GM18502 (cell line): ENCODE data around the gene SPSB3.

Experiments
- ATAC-seq: cut with Tn5 transposase; IDR thresholded peaks from one replicate; pipeline ENCODE4 v1.9.1; 2021; ENCODE audit warnings: mild to moderate bottlenecking; ENCODE audit not compliant: unreplicated experiment, poor library complexity

SPSB3 gene

DNA sequence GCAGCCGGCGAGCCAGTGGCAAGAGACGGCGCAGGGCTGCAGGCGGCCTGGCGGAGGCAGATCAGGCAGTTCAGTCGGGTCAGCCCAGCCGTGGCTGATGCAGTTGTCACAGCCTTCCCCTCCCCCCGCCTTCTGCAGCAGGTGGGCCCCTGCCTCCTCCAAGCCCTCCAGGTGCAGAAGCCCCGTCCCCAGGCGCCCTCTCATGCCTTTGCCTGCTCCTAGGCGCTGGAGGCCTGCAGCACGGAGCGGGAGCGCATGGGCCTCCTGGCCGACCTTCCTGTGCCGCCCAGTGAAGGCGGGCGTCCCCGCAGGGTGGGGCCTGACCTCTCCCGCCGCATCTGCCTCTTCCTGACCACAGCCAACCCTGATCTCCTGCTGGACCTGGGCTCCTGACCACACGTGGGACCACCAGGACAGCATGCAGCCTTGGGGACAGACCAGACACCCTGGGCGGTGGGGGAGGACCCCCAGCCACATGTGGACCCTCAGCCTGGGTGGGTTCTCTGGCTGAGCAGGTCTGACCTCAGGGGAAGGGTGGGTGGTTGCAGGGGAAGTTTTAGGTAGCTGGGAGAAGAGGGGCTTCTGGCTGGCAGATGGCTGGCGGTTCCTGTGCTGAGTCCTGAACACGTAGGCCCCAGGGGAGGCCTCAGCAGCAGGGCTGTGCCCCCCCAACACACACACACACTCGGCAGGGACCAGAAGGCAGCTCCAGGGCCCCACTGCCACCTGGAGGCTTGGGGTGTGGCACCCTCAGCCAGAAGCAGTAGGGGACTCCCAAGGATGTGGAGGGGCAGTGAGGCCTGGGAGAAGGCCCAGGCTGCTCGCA lies 6.3 kb downstream of the SPSB3 start:
- ATAC-seq = no peak

GRCh38 chr16:1775006-1775845 lies 7.1 kb downstream of the SPSB3 start:
- no peak for ATAC-seq

GRCh38 chr16:1774448-1774780 lies 8.0 kb downstream of the SPSB3 start:
- ATAC-seq = no peak

DNA sequence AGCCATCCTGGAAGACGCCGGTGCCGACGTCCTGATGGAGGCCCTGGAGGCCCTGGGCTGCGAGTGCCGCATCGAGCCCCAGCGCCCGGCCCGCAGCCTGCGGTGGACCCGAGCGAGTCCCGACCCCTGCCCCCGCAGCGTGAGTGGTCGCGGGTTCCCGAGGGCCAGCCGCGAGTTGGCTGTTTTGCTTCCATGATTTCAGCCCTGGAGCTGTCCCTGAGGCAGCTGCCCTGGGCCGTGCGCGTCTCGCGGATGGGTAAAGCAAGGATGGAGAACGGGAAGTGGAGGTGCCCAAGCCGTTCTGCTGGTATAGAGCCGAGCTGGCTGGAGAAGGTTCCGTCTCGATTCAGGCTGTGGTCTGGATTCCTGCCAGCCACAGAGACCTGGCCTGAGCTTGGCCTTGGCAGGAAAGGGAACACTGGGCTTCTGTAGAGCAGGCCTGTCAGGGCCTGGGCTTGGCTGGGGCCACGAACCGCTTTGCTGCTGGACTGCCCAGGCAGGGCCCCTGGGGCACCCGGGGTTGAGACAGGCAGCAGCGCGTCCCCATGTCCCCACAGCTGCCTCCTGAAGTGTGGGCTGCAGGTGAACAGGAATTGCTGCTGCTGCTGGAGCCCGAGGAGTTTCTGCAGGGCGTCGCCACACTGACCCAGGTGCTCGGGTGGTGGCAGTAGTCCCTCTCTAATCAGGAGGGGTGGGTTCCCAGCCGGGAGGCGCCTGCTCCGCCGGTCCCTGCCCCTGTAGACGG lies 8.5 kb downstream of the SPSB3 start:
- no peak for ATAC-seq

- peak; percentile 49 for ATAC-seq
Observed at GRCh38 chr16:1772908-1773702, 9.3 kb downstream of the SPSB3 start, which contains the start of gene MRPS34. Gene MRPS34, minus strand, starts transcription at chr16:1773134. Its CDS starts 15 bp downstream, at chr16:1773119.

DNA sequence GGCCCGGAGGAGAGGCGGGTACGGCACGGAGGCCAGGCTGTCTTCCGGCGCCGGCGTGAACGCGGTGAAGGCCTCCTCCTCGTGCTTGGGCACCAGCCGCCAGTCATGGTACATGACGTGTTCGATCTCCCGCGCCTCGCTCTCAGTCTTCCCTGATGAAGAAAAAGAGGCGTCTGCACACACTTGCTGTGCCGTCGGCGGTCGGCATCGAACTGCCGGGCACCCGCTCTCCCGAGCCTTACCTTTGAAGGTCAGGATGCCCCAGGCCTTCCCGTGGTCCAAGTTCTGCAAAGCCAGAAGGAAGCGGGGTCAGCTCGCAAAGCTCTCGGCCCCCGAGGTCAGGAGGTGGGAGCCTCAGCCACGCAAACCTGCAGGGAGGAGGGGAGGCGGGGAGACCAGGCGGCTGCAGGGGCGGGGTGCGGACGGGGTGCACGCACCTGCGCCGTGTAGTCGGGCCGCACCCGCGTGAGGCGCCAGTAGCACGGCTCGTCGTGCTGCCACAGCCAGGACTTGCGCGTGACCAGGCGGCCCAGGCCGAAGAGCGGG lies 9.9 kb downstream of the SPSB3 start, which contains the start of gene EME2:
Gene EME2 (plus strand): TSS at position 449 of the 546 bp plus-strand sequence. CDS start 418 bp downstream, outside the sequence.
- ATAC-seq = no peak

- ATAC-seq = no peak
Observed at GRCh38 chr16:1771864-1772361, 10.5 kb downstream of the SPSB3 start.

- ATAC-seq = no peak
Observed at GRCh38 chr16:1771188-1771863, 11.0 kb downstream of the SPSB3 start, which contains the start of gene NME3. Gene NME3, minus strand, starts transcription at chr16:1771543. Its CDS starts 9 bp downstream, at chr16:1771534.

DNA sequence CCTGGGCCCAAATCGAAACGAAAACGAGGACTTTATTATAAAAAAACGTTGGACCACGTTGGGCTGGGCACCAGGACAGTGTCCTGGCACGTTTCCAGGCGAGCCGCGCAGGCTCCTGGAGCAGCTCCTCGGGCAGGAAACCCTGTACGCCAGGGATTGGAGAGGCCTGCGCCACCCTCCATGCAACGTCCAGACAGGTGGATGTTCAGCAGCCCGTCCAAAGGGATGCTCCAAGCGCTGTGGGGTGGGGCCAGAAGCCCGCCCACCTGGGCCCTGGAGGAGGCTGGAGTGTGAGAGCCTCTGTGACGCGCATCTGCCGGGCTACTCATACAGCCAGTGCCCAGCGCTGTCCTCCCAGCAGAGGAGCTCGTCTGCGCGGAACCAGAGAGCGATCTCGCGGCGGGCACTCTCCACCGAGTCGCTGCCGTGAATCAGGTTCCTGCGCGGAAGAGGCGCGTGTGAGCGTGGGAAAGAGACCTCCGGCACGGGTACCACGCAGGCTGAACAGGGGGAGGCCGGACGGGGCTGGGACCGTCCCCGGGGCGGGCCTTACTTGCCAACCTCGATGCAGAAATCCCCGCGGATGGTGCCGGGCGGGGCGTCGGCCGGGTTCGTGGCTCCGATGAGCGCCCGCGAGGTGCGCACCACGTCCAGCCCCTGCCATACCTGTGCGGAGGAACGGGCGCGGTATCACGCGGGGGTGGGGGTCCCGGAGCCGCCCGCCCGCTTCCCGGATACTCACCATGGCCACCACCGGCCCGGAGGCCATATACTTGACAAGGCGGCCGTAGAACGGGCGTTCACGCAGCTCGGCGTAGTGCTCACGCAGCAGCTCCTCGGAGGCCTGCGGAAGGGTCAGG lies 11.8 kb downstream of the SPSB3 start:
- no peak for ATAC-seq

- ATAC-seq = no peak
Observed at GRCh38 chr16:1769402-1770300, 12.7 kb downstream of the SPSB3 start.

- ATAC-seq = no peak
Observed at GRCh38 chr16:1768767-1769401, 13.5 kb downstream of the SPSB3 start.

DNA sequence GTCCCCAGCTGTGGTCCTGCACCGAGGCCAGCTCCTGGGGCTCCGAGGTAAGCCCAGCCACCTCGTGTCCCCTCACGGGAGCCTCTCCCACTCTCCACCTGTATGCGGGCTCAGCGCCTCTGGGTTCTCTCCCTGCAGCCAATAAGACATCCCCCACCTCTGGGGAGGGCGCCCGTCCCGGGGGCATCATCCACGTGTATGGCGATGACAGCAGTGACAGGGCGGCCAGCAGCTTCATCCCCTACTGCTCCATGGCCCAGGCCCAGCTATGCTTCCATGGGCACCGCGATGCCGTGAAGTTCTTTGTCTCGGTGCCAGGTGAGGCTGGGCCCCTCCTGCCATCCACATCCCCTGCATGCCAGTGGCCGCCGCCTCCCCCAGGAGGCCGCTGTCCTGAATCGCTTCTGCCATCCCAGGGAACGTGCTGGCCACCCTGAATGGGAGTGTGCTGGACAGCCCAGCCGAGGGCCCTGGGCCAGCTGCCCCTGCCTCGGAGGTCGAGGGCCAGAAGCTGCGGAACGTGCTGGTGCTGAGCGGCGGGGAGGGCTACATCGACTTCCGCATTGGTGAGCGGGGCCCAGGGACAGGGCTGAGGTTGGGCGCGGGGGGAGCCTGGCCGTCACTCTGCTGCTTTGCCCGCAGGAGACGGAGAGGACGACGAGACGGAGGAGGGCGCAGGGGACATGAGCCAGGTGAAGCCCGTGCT lies 14.2 kb downstream of the SPSB3 start:
- ATAC-seq = no peak

GRCh38 chr16:1767116-1767994 lies 15.0 kb downstream of the SPSB3 start:
- no peak for ATAC-seq

- no peak for ATAC-seq
Observed at GRCh38 chr16:1766701-1767100, 15.7 kb downstream of the SPSB3 start.

DNA sequence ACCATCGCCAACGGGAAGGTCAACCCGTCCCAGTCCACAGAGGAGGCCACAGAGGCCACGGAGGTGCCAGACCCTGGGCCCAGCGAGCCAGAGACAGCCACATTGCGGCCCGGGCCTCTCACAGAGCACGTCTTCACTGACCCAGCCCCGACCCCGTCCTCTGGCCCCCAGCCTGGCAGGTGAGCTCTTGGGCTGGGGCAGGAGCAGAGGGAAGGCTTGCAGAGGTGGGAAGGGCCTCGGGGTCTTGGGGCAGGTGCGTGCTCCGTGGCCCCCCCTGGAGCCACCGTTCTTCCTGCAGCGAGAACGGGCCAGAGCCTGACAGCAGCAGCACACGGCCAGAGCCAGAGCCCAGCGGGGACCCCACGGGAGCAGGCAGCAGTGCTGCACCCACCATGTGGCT lies 16.1 kb downstream of the SPSB3 start:
- ATAC-seq = no peak
